GM10266 (cell line): ENCODE data around the gene RPS27L.

Experiments
- DNase-seq: peaks from one replicate; pipeline ENCODE4 v3.0.0; 2012; ENCODE audit errors: extremely low spot score
- TF ChIP-seq, protein P1 (sequence below): IDR thresholded peaks from 2 replicates; pipeline ENCODE4 v1.5.1; 2012; ENCODE audit warnings: mild to moderate bottlenecking, low read depth; ENCODE audit not compliant: control insufficient read depth, insufficient read depth; ENCODE audit errors: missing control alignments

Gene RPS27L

DNA sequence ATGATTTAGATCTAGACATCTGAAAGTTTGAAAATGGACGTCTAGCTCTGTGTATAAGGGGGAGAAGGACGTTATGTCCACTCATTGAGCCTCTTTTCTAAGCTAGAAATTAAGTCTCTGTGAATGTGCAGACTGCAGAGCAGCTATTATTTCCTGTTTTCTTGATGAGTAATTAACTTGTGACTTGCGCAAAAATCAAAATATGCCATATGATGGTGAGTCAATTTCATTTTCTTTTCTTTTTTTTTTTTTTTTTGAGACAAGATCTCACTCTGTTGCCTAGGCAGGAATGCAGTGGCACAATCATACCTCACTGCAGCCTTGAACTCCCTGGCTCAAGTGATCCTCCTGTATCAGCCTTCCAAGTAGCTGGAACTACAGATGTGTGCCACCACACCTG, 21.5 kb downstream of the RPS27L start:
- TF ChIP-seq, protein P1, sequence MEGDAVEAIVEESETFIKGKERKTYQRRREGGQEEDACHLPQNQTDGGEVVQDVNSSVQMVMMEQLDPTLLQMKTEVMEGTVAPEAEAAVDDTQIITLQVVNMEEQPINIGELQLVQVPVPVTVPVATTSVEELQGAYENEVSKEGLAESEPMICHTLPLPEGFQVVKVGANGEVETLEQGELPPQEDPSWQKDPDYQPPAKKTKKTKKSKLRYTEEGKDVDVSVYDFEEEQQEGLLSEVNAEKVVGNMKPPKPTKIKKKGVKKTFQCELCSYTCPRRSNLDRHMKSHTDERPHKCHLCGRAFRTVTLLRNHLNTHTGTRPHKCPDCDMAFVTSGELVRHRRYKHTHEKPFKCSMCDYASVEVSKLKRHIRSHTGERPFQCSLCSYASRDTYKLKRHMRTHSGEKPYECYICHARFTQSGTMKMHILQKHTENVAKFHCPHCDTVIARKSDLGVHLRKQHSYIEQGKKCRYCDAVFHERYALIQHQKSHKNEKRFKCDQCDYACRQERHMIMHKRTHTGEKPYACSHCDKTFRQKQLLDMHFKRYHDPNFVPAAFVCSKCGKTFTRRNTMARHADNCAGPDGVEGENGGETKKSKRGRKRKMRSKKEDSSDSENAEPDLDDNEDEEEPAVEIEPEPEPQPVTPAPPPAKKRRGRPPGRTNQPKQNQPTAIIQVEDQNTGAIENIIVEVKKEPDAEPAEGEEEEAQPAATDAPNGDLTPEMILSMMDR: no peak
- DNase-seq: no peak

DNA sequence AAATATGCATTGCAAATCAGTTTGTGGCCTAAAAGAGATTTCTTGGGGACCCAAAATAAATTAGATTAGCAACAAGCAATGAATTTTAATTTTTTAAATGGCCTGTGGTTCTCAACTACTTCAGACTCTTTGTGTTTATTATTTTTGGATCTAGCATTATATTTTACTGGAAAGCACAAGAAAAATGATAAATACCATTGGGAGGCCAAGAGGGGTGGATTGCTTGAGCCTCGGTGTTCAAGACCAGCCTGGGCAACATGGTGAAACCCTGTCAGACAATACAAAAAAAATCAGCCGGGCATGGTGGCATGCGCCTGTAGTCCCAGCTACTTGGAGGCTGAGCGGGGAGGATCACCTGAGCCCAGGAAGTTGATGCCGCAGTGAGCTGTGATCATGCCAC, 22.0 kb downstream of the RPS27L start:
- TF ChIP-seq, protein P1: no peak
- DNase-seq: no peak

GRCh38 chr15:63134245-63134985, 22.9 kb downstream of the RPS27L start:
- TF ChIP-seq, protein P1: no peak
- DNase-seq: no peak

- DNase-seq: no peak
- TF ChIP-seq, protein P1: no peak
Observed at GRCh38 chr15:63133786-63134185, 23.5 kb downstream of the RPS27L start.

DNA sequence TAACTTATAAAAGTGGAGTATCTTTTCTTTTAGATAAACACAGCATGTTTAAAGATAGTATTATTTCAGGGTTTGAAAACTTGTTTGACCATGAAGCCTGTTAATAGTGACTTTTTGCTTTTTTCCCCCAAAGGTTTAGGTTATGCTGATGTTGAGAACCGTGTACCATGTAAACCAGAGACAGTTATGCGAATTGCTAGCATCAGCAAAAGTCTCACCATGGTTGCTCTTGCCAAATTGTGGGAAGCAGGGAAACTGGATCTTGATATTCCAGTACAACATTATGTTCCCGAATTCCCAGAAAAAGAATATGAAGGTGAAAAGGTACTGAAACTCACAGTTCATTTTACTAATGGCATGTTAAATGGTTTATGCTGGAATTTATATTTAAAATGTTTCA, 30.6 kb downstream of the RPS27L start:
- TF ChIP-seq, protein P1: no peak
- DNase-seq: no peak

DNA sequence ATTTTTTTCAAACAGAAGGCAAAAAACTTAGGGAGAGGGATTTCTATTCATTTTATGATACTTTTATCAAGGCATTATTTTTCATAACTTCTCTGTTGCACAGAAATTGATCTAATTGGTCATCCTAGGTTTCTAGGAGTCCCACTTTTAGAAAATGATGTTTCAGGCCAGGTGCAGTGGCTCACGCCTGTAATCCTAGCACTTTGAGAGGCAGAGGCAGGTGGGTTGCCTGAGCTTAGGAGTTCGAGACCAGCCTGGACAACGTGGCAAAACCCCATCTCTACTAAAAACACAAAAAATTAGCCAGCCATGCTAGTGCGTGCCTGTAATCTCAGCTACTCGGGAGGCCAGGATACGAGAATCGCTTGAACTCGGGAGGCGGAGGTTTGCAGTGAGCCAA, 32.8 kb downstream of the RPS27L start:
- DNase-seq: no peak
- TF ChIP-seq, protein P1: no peak

DNA sequence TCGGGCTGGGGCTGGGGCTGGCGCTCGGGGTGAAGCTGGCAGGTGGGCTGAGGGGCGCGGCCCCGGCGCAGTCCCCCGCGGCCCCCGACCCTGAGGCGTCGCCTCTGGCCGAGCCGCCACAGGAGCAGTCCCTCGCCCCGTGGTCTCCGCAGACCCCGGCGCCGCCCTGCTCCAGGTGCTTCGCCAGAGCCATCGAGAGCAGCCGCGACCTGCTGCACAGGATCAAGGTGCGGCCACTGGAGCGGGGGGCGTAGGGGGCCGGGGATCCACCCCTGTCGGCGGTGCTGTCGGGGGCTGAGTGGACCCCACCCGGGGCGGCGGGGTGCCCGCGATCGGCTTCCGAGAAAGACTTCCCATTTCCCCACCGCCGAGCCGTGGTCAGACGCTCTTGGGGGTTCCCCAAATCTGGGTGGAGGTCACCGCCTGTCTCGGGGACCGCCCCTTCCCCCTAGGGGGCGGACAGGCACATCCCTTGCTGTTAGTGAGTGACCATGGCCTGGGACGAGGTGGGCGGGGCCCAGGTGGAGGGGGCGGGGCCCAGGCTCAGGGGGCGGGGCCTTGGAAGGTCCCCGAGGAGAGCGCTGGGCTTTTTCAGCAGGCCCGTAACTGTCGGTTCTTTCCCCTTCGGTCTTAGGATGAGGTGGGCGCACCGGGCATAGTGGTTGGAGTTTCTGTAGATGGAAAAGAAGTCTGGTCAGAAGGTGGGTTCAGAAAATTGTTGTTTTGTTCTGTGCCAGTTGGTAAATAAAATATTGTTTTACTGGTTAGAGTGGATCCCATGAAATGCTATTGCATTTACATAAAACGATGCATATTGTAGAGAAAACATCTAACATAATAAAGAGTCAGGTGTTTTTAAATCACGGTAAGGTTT, 35.0 kb downstream of the RPS27L start:
- TF ChIP-seq, protein P1: peak; percentile 8
- DNase-seq: peak; percentile 96
